Activated CD8-positive, alpha-beta memory T cell treated with anti-CD3 and anti-CD28 coated beads, Interleukin-2, amount 50 U/mL, for 24 hours (primary cell): Measurements from ENCODE around the gene MYEOV.

ENCODE experiments used
- DNase-seq: peaks from one replicate; pipeline ENCODE4 v3.0.0-alpha.2; 2020; ENCODE audit errors: extremely low read depth

MYEOV gene

DNA sequence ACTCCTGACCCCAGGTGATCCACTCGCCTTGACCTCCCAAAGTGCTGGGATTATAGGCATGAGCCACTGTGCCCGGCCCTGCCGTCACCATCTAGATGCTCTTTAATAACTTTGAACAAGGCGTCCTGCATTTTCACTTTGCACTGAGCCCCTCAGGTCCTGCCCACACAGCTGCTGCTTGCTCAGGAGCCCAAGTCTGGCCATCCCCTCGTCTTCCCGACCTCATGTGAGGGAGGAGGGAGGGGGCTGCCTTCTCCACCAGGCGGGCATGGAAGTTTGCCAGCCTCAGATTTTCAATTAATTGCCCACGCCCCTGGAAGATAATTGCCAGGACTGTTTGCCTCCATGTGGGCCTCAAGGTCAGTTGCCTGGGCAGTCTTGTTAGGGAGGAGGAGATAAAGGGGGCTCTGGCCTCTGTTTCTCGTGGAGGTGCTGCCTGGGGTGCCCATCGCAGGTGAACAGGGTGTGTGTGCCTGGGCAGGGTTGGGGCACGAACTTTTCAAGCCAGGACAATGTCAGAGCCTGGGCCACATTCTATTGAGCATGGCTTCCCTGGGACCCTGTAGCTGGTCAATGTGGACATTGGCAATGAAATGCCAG is 27.9 kb upstream of the MYEOV start:
- DNase-seq, result no peak

DNA sequence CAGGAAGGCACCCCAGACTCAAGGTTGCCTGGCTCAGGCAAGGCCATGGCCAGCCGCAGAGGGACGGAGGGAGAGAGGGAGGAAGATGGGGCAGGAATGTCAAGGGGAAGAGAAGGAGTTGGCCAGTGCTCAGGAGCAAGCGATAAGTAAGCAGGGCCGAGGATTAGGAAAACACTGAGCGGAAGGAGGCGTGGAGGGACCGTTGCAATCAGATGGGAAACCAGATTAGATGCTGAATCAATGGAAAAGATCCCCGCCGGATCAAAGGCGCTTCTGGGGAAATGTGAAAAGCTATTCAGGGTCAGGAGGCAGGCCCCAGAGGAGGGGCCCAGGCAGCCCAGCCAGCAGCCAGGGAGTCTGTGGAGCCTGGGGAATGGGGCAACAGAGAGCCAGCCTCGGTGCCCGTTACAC is 26.6 kb upstream of the MYEOV start:
- no peak for DNase-seq

DNA sequence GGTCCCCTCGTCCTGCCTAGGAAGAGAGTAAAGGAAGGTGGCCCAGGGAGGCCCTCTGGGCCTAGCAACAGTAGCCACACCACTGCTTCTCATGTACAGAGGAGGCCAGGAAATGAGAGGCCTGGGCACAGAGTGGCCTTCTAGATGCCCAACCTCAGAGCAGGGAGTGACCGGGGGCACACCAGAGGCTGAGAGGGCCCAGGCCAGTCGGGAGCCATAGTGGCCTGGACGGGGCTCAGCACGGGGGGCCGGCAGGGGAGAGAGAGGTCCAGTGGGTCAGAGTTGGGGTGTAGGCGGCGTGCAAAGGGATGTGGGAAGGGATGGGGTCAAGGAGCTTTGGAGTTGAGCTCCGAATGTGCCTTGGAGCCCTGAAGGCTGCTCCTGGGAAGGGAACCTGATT is 25.0 kb upstream of the MYEOV start:
- no peak for DNase-seq

DNA sequence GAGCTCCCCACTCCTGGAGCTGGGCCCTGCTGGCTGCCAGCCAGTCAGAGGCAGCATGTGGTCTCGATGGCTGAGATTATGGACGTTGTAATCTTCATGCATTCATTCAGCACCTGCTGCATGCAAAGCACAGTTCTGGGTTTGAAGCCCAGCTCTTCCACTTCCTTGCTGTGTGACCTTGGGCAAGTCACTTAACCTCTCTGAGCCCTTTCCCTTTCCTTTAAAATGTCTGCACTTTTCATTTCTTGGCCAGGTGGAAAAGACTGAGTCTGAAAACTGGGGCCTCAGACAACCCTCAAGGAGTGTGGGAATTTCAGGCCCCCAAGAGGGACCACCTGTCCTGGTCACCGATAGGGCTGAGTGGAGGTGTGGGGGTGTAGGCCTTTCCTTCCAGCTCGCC is 24.6 kb upstream of the MYEOV start:
- DNase-seq, result no peak

DNA sequence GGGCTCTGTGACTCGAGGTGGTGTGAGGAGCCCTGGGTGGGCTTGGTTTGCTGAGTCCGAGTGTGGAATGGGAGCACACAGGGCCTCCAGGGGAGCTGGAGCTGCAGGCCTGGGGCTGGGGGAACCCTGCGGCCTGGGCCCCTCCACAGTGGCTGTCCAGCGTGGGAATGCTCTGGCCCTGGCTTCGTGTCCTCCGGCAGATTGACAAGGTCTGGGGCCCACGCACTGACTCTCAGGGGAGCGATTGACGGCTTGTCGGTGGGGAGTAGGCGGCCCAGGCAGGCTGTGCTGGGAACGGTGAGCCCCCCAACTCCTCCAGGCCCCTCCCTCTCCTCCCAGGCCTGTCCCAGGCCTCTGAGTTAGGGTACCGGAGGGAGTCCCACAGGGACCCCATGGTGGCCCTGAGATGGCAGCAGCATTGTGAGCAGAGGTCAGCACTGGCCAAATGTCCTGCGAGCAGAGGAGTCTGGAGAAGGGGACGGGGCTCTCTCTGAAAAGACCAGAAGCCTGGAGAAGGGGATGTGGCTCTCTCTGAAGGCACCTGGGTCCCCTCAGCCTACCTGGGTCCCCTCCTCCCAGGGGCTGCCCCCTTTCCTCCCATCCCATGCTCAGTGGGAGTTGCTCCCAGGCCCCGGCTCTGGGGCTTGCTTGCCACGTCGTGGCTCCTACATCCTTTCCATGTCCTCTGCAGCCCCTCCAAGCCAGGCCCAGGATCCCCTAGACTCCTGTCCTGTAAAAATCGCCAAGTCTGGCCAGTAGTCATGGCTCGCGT is 23.8 kb upstream of the MYEOV start:
- no peak for DNase-seq

DNA sequence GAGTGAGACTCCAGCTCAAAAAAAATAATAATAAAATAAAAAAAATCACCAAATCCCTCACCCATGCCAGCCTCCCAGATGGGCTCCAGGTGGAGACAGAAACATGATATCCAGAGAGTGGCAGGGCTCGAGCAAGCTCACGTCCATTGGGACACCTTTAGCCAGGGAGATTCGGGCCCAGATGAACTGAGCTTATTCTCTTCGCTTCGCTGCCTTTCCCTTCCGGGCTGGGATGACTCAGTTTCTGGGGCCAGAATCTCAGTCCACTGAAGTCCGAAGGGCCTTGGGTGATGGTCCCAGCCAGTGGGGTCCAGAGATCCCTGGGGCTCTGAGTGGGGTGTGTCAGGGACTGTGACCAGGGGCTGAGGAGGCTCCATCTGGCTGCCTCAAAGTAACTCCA is 23.0 kb upstream of the MYEOV start:
- no peak for DNase-seq

DNA sequence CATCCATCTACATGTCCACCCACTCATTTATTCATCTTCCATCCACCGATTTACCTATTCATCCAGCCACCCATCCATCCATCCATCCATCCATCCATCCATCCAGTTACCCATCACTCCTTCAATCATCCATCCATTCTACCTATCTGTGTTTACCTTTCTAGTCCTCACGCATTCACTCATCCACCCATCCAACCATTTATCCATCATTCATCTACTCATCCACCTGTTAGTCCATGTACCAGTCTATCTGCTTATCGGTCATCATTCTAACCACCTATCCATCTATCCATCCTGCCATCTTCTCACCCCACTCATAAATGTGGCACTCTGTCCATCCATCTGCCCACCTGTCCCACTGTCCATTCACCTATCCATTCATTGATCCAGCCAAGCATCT is 21.9 kb upstream of the MYEOV start:
- DNase-seq, result no peak

DNA sequence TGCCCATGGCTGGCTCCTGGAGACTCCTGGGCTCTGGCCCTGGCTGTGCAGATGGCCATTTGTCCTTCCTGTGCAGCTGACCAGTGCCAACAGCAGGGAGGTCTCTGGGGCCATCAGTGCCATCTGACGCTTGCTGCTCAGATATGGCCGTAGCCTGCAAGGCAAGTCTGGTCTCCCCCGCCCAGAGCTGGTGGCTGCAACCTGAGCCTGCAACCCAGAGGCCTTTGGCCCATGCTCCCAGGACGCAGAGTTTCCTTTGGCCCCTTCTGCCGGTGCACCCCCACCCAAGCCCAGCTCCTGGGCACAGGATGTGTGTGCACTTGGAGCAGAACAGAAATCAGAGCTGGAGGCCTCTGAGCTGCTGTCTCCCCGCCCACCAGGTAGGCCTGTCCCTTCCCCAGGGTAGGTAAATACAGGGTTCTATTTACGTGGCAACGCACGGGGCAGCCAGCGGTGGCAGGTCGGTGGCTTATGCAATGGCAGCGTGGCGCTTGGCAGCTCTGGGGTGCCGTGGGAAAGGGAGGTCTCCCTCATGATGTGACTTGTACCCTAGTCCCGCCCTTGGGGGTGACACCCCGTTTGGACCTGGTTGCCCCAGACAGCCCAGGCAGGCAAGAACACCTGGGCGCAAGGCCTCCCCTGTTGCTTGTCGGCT is 21.0 kb upstream of the MYEOV start:
- DNase-seq, result no peak

DNA sequence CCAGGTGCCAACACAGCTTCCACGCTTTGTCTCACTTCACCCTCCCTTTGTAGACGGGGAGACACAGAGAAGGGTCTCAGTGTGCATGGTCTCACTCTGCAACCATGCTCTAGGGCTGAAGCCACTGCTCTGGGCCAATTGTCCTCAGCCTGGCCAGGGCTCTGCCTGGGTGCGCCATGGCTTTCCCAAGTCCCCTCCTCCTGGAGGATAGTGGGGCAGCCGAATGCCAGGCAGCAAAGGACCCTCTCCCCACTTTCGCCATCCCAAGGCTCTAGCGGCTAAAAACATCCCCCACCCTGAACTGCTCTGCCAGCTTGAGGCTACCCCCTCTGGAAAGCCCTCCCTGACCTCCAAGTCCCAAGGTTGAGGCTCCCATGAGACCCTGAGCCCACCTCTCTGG is 20.4 kb upstream of the MYEOV start:
- no peak for DNase-seq

DNA sequence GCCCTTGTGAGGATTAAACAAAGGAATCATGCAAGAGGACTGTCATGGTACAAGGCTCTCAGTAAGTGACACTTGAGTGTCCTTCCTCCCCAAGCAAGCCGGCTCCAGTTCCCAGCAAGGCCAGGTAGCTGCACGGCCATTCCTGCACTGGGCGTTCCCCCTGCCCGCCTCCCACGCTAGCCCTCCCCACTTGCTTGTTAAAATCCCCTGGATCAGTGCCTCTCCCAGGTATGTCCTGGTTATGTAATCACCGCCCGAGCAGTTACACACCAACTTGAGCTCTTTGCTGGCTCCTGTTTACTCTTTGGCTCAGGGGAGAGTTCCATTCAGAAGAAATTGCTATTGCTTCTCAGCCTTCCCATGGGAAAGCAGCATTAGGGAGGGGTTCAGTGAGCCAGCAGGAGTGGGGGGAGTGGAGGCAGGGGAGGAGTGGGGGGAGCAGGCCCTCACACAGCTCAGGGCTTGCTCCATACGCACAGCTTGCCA is 19.4 kb upstream of the MYEOV start:
- no peak for DNase-seq

DNA sequence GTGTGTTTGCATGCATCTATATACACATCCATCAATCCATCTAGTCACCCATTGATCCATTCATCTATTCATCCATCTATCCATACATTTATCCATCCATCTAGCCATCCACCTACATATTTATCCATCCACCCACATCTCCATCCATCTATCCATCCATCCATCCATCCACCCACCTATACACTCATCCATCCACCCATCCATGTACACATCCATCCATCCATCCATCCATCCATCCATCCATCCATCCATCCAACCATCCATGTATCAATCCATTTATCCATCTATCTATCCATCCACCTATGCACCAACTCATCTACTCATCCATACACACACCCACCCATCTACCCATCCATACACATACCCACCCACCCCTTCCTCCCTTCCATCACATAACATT is 18.8 kb upstream of the MYEOV start:
- no peak for DNase-seq

DNA sequence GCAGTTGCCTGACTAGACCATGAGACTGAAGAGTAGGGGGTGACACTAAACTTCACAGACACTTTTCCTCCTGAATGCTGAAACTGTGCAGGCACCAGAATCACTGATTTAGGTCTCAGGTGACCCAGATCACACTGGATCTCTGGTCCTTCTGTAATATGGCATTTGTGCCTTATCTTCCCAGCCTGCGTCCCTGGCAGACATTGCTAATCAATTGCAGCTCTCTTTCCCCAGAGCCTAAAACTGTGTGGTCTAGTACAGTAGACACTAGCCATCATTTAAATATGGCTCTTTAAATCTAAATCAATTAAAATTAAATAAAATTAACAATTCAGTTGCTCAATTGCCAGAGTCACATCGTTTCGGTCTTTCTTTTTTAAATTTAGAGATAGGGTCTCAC is 17.8 kb upstream of the MYEOV start:
- DNase-seq, result no peak

DNA sequence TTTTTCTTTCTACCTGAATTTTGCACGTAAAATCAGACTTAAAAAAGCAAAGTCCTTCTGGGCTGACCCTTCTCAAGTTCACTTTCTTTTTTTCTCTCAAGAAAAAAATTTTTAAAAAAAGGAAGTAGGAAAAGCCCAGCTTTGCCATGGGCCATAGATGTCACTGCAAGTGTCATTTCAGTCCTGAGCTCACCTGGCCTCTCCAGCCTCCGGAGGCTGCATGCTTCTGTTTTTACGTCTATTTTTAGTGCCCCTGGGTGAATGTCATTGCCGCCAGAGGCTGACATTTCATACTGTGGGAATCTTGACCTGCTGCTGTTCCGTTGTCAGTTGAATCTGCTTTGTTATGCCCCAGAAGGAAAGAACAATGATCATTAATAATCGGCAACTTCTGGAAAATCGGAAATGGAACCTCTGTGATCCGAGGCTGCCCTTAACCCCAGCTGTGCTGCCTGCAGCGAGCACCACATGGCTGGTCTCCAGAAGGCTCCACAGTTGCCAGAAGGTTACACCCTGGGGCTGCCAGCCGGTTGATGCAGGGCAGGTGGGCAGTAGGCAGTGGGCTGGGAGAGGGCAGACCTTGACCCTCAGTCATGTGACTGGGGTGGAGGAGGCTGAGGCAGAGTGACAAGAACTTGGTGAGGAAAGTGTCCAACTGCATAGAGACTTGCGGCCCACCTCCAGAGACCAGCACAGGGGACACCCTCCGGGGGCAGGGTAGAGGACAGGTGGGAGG is 16.7 kb upstream of the MYEOV start:
- DNase-seq, result no peak

DNA sequence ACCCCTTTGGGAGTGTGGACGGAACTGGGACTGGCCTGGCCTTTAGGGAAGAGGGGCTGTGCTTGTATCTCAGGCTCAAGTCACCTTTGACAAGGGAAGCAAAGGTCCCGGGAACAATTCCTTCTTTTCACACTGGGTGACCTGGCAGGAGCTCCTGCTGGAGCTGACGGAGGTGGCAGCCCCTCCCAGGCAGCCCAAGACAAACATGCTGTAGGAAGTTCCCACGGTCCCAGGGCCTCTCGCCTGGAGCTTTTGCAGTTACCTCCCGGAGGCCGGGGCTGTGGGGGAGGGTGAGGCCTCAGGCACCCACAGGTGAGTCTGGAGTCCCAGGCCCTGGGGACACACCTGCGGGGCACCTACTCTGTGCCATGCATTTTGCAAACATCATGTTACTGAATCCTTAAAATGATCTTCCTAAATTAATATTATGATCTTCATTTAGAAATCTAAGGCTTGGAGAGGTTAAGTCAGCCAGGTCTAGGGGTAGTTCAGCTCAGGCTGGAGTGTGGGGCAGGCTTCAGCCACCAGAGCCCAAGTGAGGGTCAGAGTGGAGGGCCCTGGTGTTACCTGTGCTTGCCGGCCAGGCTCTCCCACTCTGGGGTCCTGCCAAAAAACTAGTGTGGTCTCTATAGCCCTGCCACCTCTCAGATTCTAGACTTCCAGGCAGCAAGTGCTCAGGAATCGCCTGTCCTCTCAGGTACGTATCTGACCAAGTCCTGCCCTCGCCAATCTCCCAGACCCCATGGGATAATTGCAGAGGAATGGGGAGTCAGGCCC is 15.7 kb upstream of the MYEOV start:
- no peak for DNase-seq

DNA sequence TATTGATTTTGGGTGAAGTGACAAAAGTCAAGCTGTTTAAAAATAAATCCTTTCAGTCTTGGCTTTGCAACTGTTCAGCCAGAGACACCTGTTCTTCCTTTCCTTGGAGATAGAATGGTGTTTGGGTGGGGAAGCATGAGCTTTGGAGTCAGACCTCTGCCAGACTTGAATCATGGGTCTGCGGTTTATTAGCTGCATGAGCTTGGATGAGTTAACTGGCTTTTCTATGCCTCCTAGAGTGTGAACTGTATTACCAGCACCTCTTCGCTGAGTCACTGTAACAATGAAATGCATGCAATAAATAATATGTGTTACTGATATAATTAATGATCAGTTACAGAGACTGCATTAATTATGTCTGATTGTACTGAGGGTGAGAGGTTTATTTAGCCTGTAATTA is 13.5 kb upstream of the MYEOV start:
- DNase-seq, result no peak

DNA sequence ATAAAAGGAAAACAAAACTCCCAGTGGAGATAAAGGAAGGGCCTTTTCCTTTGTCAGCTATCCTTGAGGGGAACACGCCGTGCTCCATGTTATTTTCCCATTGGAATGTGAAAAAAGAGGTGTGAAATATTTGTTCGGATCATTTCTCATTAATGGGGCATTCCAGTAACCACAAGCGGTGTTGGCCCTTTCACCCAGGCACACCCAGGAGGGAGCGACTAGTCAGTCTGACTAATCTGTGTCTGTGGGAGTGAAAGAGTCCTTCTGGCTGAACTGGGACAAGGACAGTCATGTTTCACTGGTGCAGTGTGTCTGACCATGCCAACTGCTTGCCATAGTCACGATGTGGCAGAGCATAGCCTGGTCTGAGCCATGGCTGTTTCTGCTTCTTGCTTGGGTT is 13.0 kb upstream of the MYEOV start:
- no peak for DNase-seq

DNA sequence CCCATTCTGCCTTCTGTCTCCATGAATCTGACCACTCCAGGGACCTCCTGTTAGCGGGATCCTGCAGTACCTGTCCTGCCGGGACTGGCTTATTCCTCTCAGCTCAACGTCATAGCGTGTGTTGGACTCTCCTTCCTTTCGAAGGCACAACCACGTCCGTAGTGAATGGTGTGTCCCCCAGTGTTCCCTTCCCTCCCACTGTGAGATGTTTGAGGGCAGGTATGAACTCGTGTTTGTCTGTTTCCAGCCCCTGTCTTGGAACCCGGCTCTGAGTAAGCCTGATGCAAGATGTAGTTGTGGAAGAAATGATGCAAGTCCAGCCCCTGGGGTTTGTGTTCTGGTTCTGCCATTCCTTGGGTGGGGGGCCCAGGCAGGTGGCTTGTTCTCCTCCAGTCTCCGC is 10.5 kb upstream of the MYEOV start:
- DNase-seq, result no peak

DNA sequence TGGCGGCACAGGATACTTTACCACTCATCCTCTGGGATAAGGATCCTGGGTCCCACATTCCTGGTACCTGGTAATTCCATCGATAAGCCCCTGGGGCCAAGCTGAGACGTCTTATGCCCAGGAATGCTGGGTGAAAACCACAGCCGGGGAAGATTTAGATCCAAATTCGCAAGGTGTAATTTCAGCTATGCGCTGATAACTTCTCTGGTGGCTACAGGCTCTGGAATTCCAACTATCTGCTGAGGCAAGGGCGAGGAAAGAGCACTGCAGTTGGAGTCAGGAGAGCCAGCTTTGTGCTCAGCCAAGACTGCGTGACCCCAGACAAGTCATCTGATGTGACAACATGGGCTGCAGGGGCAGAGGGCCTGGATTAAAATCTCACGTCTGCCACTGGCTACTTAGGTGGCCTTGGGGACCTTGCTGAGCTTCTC is 9.9 kb upstream of the MYEOV start:
- no peak for DNase-seq

DNA sequence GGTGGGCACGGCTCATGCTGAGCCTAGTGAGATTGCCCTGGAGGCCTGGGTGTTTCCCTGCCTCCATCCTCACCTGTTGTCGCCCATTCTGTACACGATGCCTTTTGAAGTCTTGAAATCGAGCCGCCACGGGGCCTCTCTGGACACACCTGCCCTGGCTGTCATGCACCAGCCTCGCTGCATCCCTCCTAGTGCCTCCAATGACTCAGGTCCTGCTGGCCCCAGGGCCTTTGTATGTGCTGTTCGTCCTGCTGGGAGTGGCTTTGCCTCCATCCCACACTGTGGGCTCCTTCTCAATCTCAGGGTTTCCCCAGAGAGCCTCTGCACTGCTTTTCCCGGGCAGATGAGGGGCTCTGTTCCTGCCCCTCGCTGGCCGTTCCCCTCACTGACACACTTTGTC is 8.9 kb upstream of the MYEOV start:
- DNase-seq, result no peak

DNA sequence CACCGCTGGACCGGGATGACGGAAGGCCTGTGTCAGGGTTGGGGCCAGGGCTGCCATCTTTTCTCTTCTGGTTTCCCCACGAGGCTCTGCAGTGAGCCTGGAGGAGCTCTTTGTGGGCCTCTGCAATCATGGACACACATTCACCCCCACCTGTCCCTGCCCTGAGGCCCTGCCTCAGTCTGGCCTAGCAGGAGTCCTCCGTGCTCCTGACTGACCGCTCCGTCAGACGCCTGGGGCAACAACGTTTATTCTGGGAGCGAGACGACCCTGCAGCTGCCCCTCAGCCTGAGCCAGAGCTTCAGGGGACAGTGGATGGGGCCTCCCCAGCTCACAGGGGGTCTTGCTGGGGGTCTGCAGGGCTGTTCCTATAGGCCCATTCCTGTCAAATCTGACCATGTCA is 8.2 kb upstream of the MYEOV start:
- no peak for DNase-seq
